Neutrophil (primary cell): ENCODE data around the gene RBFOX2.

Experiments
- H3K27ac ChIP-seq: fragments of 200-600 bp; sonication (generic); 2 replicates; pipeline ENCODE4 v1.5.1; 2016; ENCODE audit warnings: mild to moderate bottlenecking, moderate library complexity
- H3K27me3 ChIP-seq: fragments of 200-600 bp; sonication (generic); 2 replicates; pipeline ENCODE4 v1.6.0; 2016; ENCODE audit warnings: mild to moderate bottlenecking
- H3K36me3 ChIP-seq: fragments of 200-600 bp; sonication (generic); 2 replicates; pipeline ENCODE4 v1.5.1; 2017
- H3K4me1 ChIP-seq, 2 experiments: fragments of 200-600 bp in 1 of 2; sonication (generic) in 1 of 2; 1 replicate in 1 of 2; 2 replicates in 1 of 2; pipeline versions ENCODE4 v1.5.1 to v1.6.1; 2013 to 2016; ENCODE audit warnings: low read depth in 1 of 2, low read length in 1 of 2, mild to moderate bottlenecking in 1 of 2, moderate library complexity in 1 of 2; ENCODE audit not compliant: control insufficient read depth in 1 of 2, insufficient read depth in 1 of 2
- H3K4me3 ChIP-seq, 2 experiments: fragments of 200-600 bp in 1 of 2; sonication (generic) in 1 of 2; 1 replicate in 1 of 2; 2 replicates in 1 of 2; pipeline ENCODE4 v1.5.1; 2013 to 2016; ENCODE audit warnings: low read depth in 1 of 2, low read length in 1 of 2, mild to moderate bottlenecking in 1 of 2, moderate library complexity in 1 of 2
- H3K9me3 ChIP-seq: fragments of 200-600 bp; sonication (generic); 2 replicates; pipeline ENCODE4 v1.5.1; 2016
- TF ChIP-seq, protein P1 (sequence below): fragments of 200-600 bp; sonication (generic); IDR thresholded peaks from 2 replicates; pipeline ENCODE4 v1.5.1; 2016; ENCODE audit warnings: antibody characterized with exemption

Gene RBFOX2

DNA sequence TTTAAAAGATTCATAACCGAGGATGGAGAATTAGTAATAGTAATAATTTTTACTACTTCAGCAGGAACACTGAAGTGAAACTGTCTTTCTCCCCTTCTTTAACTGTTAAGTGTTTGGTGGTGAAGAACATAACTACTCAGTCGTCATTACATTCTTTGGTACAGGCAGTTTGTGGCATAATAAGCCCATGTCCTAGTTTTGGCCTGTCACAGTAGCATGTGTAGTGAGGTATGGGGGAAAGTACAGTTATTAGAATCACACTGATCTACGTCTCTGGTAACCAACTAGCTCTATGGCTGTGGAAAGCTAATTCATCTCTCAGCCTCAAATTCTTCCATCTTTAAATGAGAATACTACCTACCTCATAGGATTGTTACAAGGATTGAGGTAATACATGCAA, 71.8 kb downstream of the RBFOX2 start:
- H3K4me3 ChIP-seq = no peak overlapping the region
- no peaks in the 10 kb centered on the region for H3K9me3 ChIP-seq
- TF ChIP-seq, protein P1, sequence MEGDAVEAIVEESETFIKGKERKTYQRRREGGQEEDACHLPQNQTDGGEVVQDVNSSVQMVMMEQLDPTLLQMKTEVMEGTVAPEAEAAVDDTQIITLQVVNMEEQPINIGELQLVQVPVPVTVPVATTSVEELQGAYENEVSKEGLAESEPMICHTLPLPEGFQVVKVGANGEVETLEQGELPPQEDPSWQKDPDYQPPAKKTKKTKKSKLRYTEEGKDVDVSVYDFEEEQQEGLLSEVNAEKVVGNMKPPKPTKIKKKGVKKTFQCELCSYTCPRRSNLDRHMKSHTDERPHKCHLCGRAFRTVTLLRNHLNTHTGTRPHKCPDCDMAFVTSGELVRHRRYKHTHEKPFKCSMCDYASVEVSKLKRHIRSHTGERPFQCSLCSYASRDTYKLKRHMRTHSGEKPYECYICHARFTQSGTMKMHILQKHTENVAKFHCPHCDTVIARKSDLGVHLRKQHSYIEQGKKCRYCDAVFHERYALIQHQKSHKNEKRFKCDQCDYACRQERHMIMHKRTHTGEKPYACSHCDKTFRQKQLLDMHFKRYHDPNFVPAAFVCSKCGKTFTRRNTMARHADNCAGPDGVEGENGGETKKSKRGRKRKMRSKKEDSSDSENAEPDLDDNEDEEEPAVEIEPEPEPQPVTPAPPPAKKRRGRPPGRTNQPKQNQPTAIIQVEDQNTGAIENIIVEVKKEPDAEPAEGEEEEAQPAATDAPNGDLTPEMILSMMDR = no peak
- no peaks in the 10 kb centered on the region for H3K36me3 ChIP-seq
- H3K27ac ChIP-seq = no peak overlapping the region
- no peaks in the 10 kb centered on the region for H3K4me1 ChIP-seq
- no peaks in the 10 kb centered on the region for H3K27me3 ChIP-seq

DNA sequence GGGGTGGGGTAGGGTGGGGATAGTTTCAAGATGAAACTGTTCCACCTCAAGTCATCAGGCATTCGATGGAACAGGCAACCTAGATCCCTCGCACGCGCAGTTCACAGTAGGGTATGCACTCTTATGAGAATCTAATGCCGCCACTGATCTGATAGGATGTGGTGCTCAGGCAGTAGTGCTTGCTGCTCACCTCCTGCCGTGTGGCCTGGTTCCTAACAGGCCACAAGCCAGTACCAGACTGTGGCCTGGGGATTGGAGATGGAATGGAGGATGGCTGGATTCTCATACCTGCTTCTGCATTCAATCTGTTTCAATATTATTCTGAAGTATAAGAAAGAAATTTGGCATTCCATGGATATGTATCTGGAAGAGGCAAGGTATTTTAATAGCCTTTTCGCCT, 73.1 kb downstream of the RBFOX2 start:
- TF ChIP-seq, protein P1 = no peak
- Histone ChIP-seq H3K4me1 (no peaks in the 10 kb centered on the region), H3K27ac (no peak overlapping the region), H3K27me3 (no peaks in the 10 kb centered on the region), H3K9me3 (no peaks in the 10 kb centered on the region), H3K36me3 (no peaks in the 10 kb centered on the region), H3K4me3 (no peak overlapping the region)

DNA sequence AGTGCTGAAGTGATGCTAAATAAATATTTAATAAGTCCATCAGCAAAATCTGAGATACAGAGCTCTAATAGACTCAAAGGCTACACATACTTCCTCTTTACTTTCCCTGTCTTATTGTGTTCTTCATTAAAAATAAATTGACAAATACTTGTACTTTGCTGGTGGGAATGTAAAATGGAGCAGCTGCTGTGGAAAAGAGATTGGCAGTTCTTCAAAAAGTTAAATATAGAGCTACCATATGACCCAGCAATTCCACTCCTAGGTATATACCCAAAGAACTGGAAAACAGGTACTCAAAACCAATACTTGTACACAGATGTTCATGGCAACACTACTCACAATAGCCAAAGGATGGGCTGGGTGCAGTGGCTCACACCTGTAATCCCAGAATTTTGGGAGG, 76.0 kb downstream of the RBFOX2 start:
- Histone ChIP-seq H3K9me3 (no peaks in the 10 kb centered on the region), H3K4me1 (no peaks in the 10 kb centered on the region), H3K27me3 (no peaks in the 10 kb centered on the region), H3K4me3 (no peak overlapping the region), H3K27ac (no peak overlapping the region), H3K36me3 (no peaks in the 10 kb centered on the region)
- TF ChIP-seq, protein P1 = no peak

DNA sequence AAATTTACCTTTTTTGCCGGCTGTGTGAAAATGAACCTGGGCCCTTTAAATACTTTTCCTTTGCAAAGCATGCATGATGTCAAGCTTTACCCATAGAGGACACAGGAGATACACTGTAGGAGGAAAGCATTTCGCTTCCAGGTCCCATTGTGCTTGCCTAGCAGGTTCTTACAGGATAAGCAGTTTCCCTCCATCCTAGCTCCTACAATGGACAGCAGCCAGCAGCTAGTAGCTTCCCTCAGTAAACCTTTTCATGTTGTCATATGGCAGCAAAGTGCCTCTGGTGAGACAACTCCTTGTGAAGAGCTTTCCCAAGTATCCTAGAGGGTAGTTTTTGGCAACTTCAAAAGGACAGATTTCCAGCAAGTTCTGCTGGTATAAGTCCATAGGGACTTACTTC, 78.4 kb downstream of the RBFOX2 start:
- Histone ChIP-seq H3K9me3 (no peaks in the 10 kb centered on the region), H3K27ac (no peak overlapping the region), H3K36me3 (no peaks in the 10 kb centered on the region), H3K4me3 (no peak overlapping the region), H3K4me1 (no peaks in the 10 kb centered on the region), H3K27me3 (no peaks in the 10 kb centered on the region)
- TF ChIP-seq, protein P1 = no peak

DNA sequence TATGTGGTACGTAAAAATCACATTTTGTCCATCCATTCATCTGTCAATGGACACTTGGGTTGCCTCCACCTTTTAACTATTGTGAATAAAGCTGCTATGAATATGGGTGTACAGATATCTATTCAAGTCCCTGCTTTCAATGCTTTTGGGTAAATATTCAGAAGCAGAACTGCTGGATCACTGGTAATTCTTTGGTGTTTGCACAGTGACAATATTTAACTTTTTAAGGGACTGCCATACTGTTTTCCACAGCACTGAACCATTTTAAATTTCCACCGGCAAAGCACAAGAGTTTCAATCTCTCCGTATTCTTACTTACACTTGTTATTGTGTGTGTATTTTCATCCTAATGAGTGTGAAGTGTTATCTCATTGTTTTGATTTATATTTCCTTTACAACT, 79.4 kb downstream of the RBFOX2 start:
- Histone ChIP-seq H3K27me3 (no peaks in the 10 kb centered on the region), H3K9me3 (no peaks in the 10 kb centered on the region), H3K4me1 (no peaks in the 10 kb centered on the region), H3K4me3 (no peak overlapping the region), H3K36me3 (no peaks in the 10 kb centered on the region), H3K27ac (no peak overlapping the region)
- TF ChIP-seq, protein P1 = no peak

DNA sequence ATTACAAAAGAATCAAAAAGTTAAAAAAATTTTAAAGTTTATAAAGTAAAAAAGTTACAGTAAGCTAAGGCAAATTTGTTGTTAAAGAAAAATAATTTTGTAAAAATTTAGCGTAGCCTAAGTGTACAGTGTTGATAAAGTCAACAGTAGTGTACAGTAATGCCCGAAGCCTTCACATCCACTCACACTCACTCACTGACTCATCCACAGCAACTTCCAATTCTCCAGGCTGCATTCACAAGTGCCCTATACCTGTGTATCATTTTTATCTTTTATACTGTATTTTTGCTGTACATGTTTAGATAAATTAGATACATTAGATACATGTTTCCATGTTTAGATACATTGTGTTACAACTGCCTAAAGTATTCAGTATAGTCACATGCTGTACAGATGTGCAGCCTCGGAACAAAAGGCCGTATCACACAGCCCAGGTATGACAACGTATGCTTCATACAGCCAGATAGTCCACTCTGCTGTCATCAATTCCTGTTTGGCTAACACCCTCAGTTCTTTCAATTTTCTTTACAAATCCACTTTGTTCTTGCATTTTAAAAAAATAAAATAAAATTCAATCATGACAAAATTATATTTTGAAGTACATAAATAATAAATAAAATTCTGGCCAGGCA, 80.7 kb downstream of the RBFOX2 start:
- no peaks in the 10 kb centered on the region for H3K36me3 ChIP-seq
- no peaks in the 10 kb centered on the region for H3K9me3 ChIP-seq
- H3K27me3 ChIP-seq = no peaks in the 10 kb centered on the region
- TF ChIP-seq, protein P1 = no peak
- no peak overlapping the region for H3K27ac ChIP-seq
- no peaks in the 10 kb centered on the region for H3K4me1 ChIP-seq
- H3K4me3 ChIP-seq = no peak overlapping the region
